Liver (tissue), 9 donors: ENCODE measurements around the gene PDE9A. TPM values are rescaled to one million over a fixed set of nuclear protein-coding genes. Genes with fewer than 3 reads are reported as not detected.

Experiments
- DNase-seq: peaks from one replicate; pipeline ENCODE4 v3.0.0-alpha.2; 2017; ENCODE audit warnings: low spot score
- H3K27ac ChIP-seq, 2 donors: one replicate each; pipeline ENCODE4 v1.7.0; 2013; ENCODE audit warnings: inconsistent platforms in 2 of 2, low read length in 2 of 2, control low read depth in 1 of 2, low read depth in 1 of 2, mild to moderate bottlenecking in 1 of 2
- H3K27me3 ChIP-seq, 4 donors: one replicate each; pipeline versions ENCODE4 v1.6.1 to v1.7.0; 2013; ENCODE audit warnings: low read length in 3 of 4, inconsistent platforms in 1 of 4, mild to moderate bottlenecking in 1 of 4, moderate library complexity in 1 of 4; ENCODE audit not compliant: control insufficient read depth in 4 of 4, insufficient read depth in 4 of 4
- H3K36me3 ChIP-seq, 4 donors: one replicate each; pipeline versions ENCODE4 v1.6.1 to v1.7.0; 2013; ENCODE audit warnings: low read length in 3 of 4, mild to moderate bottlenecking in 3 of 4, low read depth in 1 of 4, moderate library complexity in 1 of 4; ENCODE audit not compliant: control insufficient read depth in 4 of 4, insufficient read depth in 3 of 4
- H3K4me1 ChIP-seq, 4 donors: one replicate each; pipeline versions ENCODE4 v1.6.1 to v1.7.0; 2013; ENCODE audit warnings: low read length in 3 of 4, mild to moderate bottlenecking in 3 of 4, moderate library complexity in 1 of 4; ENCODE audit not compliant: control insufficient read depth in 4 of 4, insufficient read depth in 4 of 4
- H3K4me3 ChIP-seq, 3 donors: one replicate each; pipeline versions ENCODE4 v1.6.1 to v1.7.0; 2013; ENCODE audit warnings: low read length in 3 of 3, control low read depth in 1 of 3, low read depth in 1 of 3, mild to moderate bottlenecking in 1 of 3
- H3K9ac ChIP-seq, 2 donors: one replicate each; pipeline ENCODE4 v1.7.0; 2013; ENCODE audit warnings: low read length in 2 of 2, mild to moderate bottlenecking in 2 of 2, moderate library complexity in 2 of 2, control low read depth in 1 of 2, low read depth in 1 of 2
- H3K9me3 ChIP-seq, 4 donors: one replicate each; pipeline versions ENCODE4 v1.6.1 to v1.7.0; 2013; ENCODE audit warnings: low read length in 3 of 4; ENCODE audit not compliant: control insufficient read depth in 4 of 4
- ATF3 ChIP-seq: IDR thresholded peaks from 2 replicates; pipeline ENCODE4 v1.6.1; 2016; ENCODE audit warnings: antibody characterized with exemption
- CTCF ChIP-seq: fragments of 150-350 bp; IDR thresholded peaks from 2 replicates; pipeline ENCODE4 v1.5.1; 2017; ENCODE audit warnings: improper control_type of control experiment, low read depth, low read length; ENCODE audit not compliant: missing input control
- FOXA1 ChIP-seq: IDR thresholded peaks from 2 replicates; pipeline ENCODE4 v1.6.1; 2016; ENCODE audit warnings: antibody characterized with exemption
- FOXA2 ChIP-seq: IDR thresholded peaks from 2 replicates; pipeline ENCODE4 v1.6.1; 2016; ENCODE audit warnings: antibody characterized with exemption
- HNF4A ChIP-seq, 2 donors: conservative IDR thresholded peaks; 2 replicates each; pipeline ENCODE4 v1.6.1; 2016; ENCODE audit warnings: antibody characterized with exemption in 2 of 2, mild to moderate bottlenecking in 2 of 2
- MAX ChIP-seq: IDR thresholded peaks from 2 replicates; pipeline ENCODE4 v1.6.1; 2016; ENCODE audit warnings: antibody characterized with exemption
- RAD21 ChIP-seq, 2 donors: IDR thresholded peaks; 2 replicates each; pipeline ENCODE4 v1.6.1; 2016; ENCODE audit warnings: antibody characterized with exemption in 2 of 2, mild to moderate bottlenecking in 2 of 2
- REST ChIP-seq: IDR thresholded peaks from 2 replicates; pipeline ENCODE4 v1.6.1; 2016; ENCODE audit warnings: antibody characterized with exemption, mild to moderate bottlenecking
- SP1 ChIP-seq: IDR thresholded peaks from 2 replicates; pipeline ENCODE4 v1.6.1; 2018; ENCODE audit warnings: antibody characterized with exemption, mild to moderate bottlenecking
- YY1 ChIP-seq: IDR thresholded peaks from 2 replicates; pipeline ENCODE4 v1.6.1; 2016; ENCODE audit warnings: antibody characterized with exemption, mild to moderate bottlenecking
- ZBTB33 ChIP-seq: IDR thresholded peaks from 2 replicates; pipeline ENCODE4 v1.6.1; 2016; ENCODE audit warnings: antibody characterized with exemption
- WGBS: extraction: QIAGEN DNeasy Blood & Tissue Kit; methylation state at CpG from one replicate; pipeline ENCODE4 v1.1.7; 2013; 5-methylcytosine and 5-hydroxymethylcytosine counted together
- polyA plus RNA-seq, 2 donors: library from polyadenylated mRNA; stranded (reverse) in 1 of 2; unstranded in 1 of 2; fragments of 200-250 nt in 1 of 2; fragments of >200 nt in 1 of 2; fragmentation: Nextera tagmentation in 1 of 2; extraction: Ambion mirVana in 1 of 2; gene quantifications; one replicate each; pipeline versions ENCODE4 v1.2.1 to v1.2.3, GENCODE V29; 2013 to 2015
- total RNA-seq, 2 donors: library from RNA; depleted of rRNA; stranded (reverse); fragments of >200 nt; gene quantifications; one replicate each; pipeline ENCODE4 v1.2.3, GENCODE V29; 2014
- donor health status: healthy.
- donor health status: healthy.
- donor health status: healthy.
- donor health status: healthy.
- donor health status: healthy.

Gene PDE9A
- total and polyA plus RNA-seq, 4 donors, result 1.5 to 4.2 (median 2.7) TPM

GRCh38 chr21:42638266-42638863, 15.1 kb upstream of the PDE9A start (continued):
- TF ChIP-seq REST (no peak), SP1 (no peak)

- H3K9me3 ChIP-seq, result no peaks in the 10 kb centered on the region
- no peaks in the 10 kb centered on the region for H3K27me3 ChIP-seq
- H3K27ac ChIP-seq, result no peak overlapping the region
- no peak overlapping the region for H3K4me3 ChIP-seq
- whole genome bisulfite sequencing, result 91% methylated on average over 8 of the region's 8 CpGs
- no peaks in the 10 kb centered on the region for H3K36me3 ChIP-seq
- no peaks in the 10 kb centered on the region for H3K4me1 ChIP-seq
- TF ChIP-seq FOXA1 (no peak), ZBTB33 (no peak), REST (no peak), RAD21 (IDR thresholded peaks at IDR 0.05) (no peak)
- no peak for DNase-seq
- H3K9ac ChIP-seq, result no peak overlapping the region
These were observed 13.7 kb upstream of the PDE9A start for GRCh38 chr21:42639646-42640152.

- no peak overlapping the region for H3K4me3 ChIP-seq
- H3K9ac ChIP-seq, result no peak overlapping the region
- no peak overlapping the region for H3K27ac ChIP-seq
- no peak for DNase-seq
- H3K4me1 ChIP-seq, result no peaks in the 10 kb centered on the region
- H3K27me3 ChIP-seq, result no peaks in the 10 kb centered on the region
- WGBS, result 40% methylated on average over 4 of the region's 4 CpGs
- H3K36me3 ChIP-seq, result no peaks in the 10 kb centered on the region
- TF ChIP-seq RAD21 (IDR thresholded peaks at IDR 0.05) (no peak), HNF4A (conservative IDR thresholded peaks at IDR 0.05) (no peak), ATF3 (no peak), MAX (no peak), SP1 (no peak), FOXA2 (no peak), CTCF (no peak), YY1 (no peak), FOXA1 (no peak)
- no peaks in the 10 kb centered on the region for H3K9me3 ChIP-seq
These were observed 12.9 kb upstream of the PDE9A start for GRCh38 chr21:42640486-42640885.
